ENCODE data around the gene OAT.
A peak's percentile ranks its signal among the peaks of the same experiment; 100 is the strongest.

Gene OAT

DNA sequence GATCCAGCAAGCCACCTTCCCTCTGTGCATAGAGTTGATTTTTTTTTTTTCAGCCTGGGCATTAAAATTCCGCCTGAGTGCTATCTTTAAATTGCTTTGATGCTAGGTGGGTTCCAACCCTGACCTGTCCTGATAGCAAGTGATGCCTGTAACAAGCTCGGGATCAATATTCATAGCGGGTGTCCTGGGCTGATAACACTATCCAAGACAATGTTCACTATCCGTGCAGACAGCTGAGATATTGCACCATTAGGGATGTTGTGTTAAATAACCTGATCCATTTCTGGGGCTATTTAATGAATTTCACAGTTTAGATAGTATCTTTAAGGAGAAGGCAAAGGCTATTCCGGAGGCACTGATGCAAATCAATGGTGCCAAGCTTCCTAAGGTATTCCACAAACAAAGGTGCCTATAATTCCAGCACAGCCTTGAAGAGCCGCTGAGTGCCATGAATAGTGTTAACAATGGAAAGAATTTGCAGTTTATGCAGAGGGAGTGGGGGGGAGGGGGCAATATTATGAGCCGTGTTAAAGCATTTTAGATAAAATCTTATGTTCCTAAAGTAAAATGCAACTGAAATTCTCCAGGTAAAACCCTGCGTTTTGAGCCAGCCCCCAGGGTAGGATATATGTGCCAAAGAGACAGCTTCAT lies 35.4 kb upstream of the OAT start:
- DNase-seq = no peak
- ChIA-PET POLR2A (interaction anchor here (0.6 to 0.7 kb wide), 2 partner anchors 47 to 71 kb away, joined by 5 to 6 read pairs; no protein-coding TSS in a partner anchor), CTCF (no interaction called here)
- Histone ChIP-seq H3K4me1 (ENCODE audit: control extremely low read depth in 1 of 4, control insufficient read depth in 4 of 4, insufficient read depth in 4 of 4, low read length in 3 of 4) (peaks cover 0 to 13% (median 10%) of the 10 kb centered on the region in 4 experiments), H3K36me3 (ENCODE audit: control insufficient read depth in 4 of 4, insufficient read depth in 4 of 4, low read length in 3 of 4) (no peaks in the 10 kb centered on the region), H3K27ac (ENCODE audit: insufficient read depth in 1 of 2, low read depth in 1 of 2, low read length in 2 of 2, poor library complexity in 1 of 2, severe bottlenecking in 2 of 2) (no peak overlapping the region), H3K27me3 (replicated peaks in 2 of 5; ENCODE audit: control insufficient read depth in 4 of 5, insufficient read depth in 5 of 5, low read length in 4 of 5) (peaks cover 10 to 88% (median 46%) of the 10 kb centered on the region in 5 experiments), H3K4me3 (ENCODE audit: control insufficient read depth in 1 of 7, extremely low read depth in 1 of 7, insufficient read depth in 4 of 7, low read depth in 2 of 7, low read length in 6 of 7) (no peak overlapping the region), H3K9me3 (ENCODE audit: control extremely low read depth in 1 of 5, control insufficient read depth in 4 of 5, insufficient read depth in 2 of 5, low read depth in 1 of 5, low read length in 4 of 5) (no peaks in the 10 kb centered on the region)
- 47% methylated on average over 4 of the region's 8 CpGs for WGBS (ENCODE audit: insufficient coverage)

DNA sequence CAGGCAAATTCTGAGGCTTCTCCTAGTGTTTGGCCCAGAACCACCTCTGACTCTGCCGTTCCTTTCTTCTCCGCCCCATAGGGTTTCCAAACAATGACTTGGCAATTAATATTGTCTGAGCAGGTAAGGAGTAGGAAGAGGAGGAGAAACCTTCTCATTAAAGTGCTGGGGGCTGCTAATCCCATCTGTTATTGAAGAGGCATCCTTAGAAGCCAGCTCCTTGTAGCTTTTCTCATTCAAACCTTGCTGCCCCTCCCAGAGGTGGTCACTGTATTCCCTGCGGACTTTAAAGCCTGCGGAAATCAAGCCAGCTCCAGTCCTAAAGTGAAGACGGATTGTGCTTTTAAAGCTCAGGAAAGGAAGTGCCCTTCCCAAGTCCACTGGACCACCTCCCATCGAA lies 32.6 kb upstream of the OAT start:
- POLR2A ChIA-PET = no interaction called here
- DNase-seq = no peak
- Histone ChIP-seq H3K27ac (ENCODE audit: insufficient read depth in 1 of 2, low read depth in 1 of 2, low read length in 2 of 2, poor library complexity in 1 of 2, severe bottlenecking in 2 of 2) (no peak overlapping the region), H3K4me1 (ENCODE audit: control extremely low read depth in 1 of 4, control insufficient read depth in 4 of 4, insufficient read depth in 4 of 4, low read length in 3 of 4) (peaks cover 0 to 33% (median 24%) of the 10 kb centered on the region in 4 experiments), H3K36me3 (ENCODE audit: control insufficient read depth in 4 of 4, insufficient read depth in 4 of 4, low read length in 3 of 4) (no peaks in the 10 kb centered on the region), H3K4me3 (ENCODE audit: control insufficient read depth in 1 of 7, extremely low read depth in 1 of 7, insufficient read depth in 4 of 7, low read depth in 2 of 7, low read length in 6 of 7) (no peak overlapping the region), H3K27me3 (replicated peaks in 2 of 5; ENCODE audit: control insufficient read depth in 4 of 5, insufficient read depth in 5 of 5, low read length in 4 of 5) (peaks cover 13 to 100% (median 65%) of the 10 kb centered on the region in 5 experiments), H3K9me3 (ENCODE audit: control extremely low read depth in 1 of 5, control insufficient read depth in 4 of 5, insufficient read depth in 2 of 5, low read depth in 1 of 5, low read length in 4 of 5) (no peaks in the 10 kb centered on the region)
- CTCF ChIA-PET = interaction anchor here (0.8 to 1.7 kb wide), 2 partner anchors 9 to 14 kb away, joined by 3 to 6 read pairs; no protein-coding TSS in a partner anchor
- 18% methylated on average over 4 of the region's 6 CpGs for WGBS (ENCODE audit: insufficient coverage)

DNA sequence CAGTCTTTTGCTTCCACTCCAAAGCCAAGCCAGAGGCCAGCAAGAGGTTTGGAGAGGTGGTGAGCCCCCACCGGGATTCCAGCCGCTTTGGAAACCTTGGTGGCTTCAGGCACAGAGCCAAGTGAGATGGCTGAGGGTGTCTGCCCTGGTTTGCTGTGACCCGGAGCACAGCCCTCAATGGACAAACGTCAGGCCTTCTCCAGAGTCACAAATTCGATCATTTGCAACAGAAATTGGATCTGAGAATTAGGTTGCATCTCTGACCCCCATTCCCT lies 32.0 kb upstream of the OAT start:
- H3K9me3 ChIP-seq (ENCODE audit: control extremely low read depth in 1 of 5, control insufficient read depth in 4 of 5, insufficient read depth in 2 of 5, low read depth in 1 of 5, low read length in 4 of 5) = no peaks in the 10 kb centered on the region
- peaks cover 0 to 33% (median 24%) of the 10 kb centered on the region in 4 experiments for H3K4me1 ChIP-seq (ENCODE audit: control extremely low read depth in 1 of 4, control insufficient read depth in 4 of 4, insufficient read depth in 4 of 4, low read length in 3 of 4)
- CTCF ChIA-PET = interaction anchor here (0.8 to 2.2 kb wide), 3 partner anchors 9 to 15 kb away, joined by 3 to 6 read pairs (median 6); no protein-coding TSS in a partner anchor
- POLR2A ChIA-PET = no interaction called here
- no peak overlapping the region for H3K27ac ChIP-seq (ENCODE audit: insufficient read depth in 1 of 2, low read depth in 1 of 2, low read length in 2 of 2, poor library complexity in 1 of 2, severe bottlenecking in 2 of 2)
- WGBS (ENCODE audit: insufficient coverage) = 7% methylated on average over 2 of the region's 5 CpGs
- H3K4me3 ChIP-seq (ENCODE audit: control insufficient read depth in 1 of 7, extremely low read depth in 1 of 7, insufficient read depth in 4 of 7, low read depth in 2 of 7, low read length in 6 of 7) = no peak overlapping the region
- H3K27me3 ChIP-seq (replicated peaks in 2 of 5; ENCODE audit: control insufficient read depth in 4 of 5, insufficient read depth in 5 of 5, low read length in 4 of 5) = peaks cover 19 to 100% (median 71%) of the 10 kb centered on the region in 5 experiments
- H3K36me3 ChIP-seq (ENCODE audit: control insufficient read depth in 4 of 4, insufficient read depth in 4 of 4, low read length in 3 of 4) = no peaks in the 10 kb centered on the region
- no peak for DNase-seq

DNA sequence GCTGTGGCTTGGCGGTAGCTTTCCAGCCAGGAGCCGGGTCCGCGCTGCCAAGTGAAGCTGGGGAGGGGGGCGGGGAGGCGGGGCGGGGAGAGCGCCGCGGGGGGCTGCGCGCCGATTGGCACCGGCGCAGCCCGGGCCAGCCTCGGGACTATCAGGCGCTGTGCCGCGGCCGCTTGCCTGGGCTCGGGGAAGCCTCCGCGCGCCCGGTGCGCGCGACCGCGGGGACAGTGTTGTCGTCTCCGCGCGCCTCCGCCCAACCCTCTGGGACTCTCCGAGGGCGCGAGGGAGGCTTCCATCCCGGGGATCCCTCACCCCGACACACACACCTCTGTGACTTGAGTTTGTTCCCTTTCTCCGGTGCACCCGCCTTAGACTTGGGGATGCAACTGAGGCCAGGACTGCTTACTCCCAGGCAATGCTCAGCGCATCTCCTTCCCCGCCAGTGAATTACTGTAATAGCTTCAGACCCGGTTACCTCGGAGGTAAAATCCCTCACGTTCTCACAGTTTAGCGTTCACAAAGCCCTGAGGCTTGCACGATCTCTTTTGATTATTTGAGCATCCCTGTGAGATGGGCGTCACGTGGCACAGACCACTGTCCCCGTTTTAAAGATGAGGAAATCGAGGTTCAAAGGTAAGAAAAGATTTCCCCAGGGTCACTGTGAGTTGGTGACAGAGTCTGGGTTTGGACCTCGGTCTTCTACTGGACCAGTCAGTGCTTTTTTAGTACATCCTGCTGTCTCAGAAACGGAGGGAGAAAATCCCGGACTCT lies 31.5 kb upstream of the OAT start, which contains the start of gene NKX1-2:
TSS of gene NKX1-2 (minus strand) at position 24 of the 771 bp plus-strand sequence. CDS start 92 bp downstream, outside the sequence.
- peaks cover 20 to 98% (median 70%) of the 10 kb centered on the region in 5 experiments for H3K27me3 ChIP-seq (replicated peaks in 2 of 5; ENCODE audit: control insufficient read depth in 4 of 5, insufficient read depth in 5 of 5, low read length in 4 of 5)

DNA sequence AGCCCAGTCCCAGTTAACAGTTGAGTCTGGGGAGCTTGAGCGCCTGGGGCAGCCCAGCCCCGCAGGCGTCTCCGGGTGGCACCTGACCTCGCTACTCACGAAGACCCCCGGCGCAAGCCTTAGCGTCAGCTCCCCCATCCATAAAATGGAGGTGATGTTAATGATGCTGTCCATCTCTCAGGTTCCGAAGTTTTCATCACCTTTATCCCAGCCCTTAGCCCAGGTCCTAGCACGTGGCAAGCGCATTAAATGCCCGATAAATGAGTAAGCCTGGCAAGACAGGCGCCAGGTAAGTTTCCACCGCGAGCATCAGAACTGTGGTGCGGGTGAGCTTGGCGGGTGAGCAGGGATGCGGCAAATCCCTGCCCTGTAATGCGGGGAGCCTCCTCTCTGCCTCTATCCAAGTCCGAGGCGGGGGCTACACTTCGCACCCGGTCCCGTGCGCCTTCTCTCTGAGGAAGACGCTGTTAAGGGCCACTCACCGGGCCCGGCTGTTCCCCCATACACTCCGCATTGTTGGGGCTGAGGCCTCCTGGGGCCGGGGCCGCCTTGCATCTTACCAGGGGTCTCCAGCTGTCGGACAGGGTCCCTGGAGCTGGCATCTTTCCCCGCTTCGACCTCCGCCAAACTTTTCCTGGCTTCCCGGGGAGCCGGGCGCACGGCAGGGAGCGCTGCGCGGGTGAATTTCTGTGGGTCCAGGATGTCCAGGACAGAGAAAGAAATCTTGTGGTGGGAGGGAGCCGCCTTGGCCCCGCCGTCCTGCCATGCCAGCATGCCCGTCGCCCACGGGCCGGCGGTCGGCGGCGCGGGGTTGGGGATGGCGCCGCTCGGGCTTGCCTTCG lies 30.7 kb upstream of the OAT start:
- H3K27me3 ChIP-seq (replicated peaks in 2 of 5; ENCODE audit: control insufficient read depth in 4 of 5, insufficient read depth in 5 of 5, low read length in 4 of 5) = peaks cover 23 to 98% (median 70%) of the 10 kb centered on the region in 5 experiments
- no peaks in the 10 kb centered on the region for H3K36me3 ChIP-seq (ENCODE audit: control insufficient read depth in 4 of 4, insufficient read depth in 4 of 4, low read length in 3 of 4)
- ChIA-PET CTCF (interaction anchor here (1.2 to 2.2 kb wide), 2 partner anchors 11 to 16 kb away, joined by 4 to 6 read pairs; no protein-coding TSS in a partner anchor), POLR2A (interaction anchor here (1.3 kb wide), 1 partner anchor 12 kb away, joined by 3 read pairs; the partner anchor contains the start of gene LHPP)
- peaks cover 0 to 33% (median 24%) of the 10 kb centered on the region in 4 experiments for H3K4me1 ChIP-seq (ENCODE audit: control extremely low read depth in 1 of 4, control insufficient read depth in 4 of 4, insufficient read depth in 4 of 4, low read length in 3 of 4)
- DNase-seq = peak in 1 of 3 donors; percentile 17
- no peak overlapping the region for H3K27ac ChIP-seq (ENCODE audit: insufficient read depth in 1 of 2, low read depth in 1 of 2, low read length in 2 of 2, poor library complexity in 1 of 2, severe bottlenecking in 2 of 2)
- peak overlapping the region in 2 of 7 experiments; percentile 19 to 36 for H3K4me3 ChIP-seq (ENCODE audit: control insufficient read depth in 1 of 7, extremely low read depth in 1 of 7, insufficient read depth in 4 of 7, low read depth in 2 of 7, low read length in 6 of 7)
- 3% methylated on average over 23 of the region's 59 CpGs for WGBS (ENCODE audit: insufficient coverage)
- H3K9me3 ChIP-seq (ENCODE audit: control extremely low read depth in 1 of 5, control insufficient read depth in 4 of 5, insufficient read depth in 2 of 5, low read depth in 1 of 5, low read length in 4 of 5) = no peaks in the 10 kb centered on the region

More for the DNA sequence above, 31.5 kb upstream of the OAT start, which contains the start of gene NKX1-2:
- ChIA-PET POLR2A (no interaction called here), CTCF (interaction anchor here (2.2 kb wide), 1 partner anchor 10 kb away, joined by 6 read pairs; no protein-coding TSS in a partner anchor)
- DNase-seq = peak in 2 of 3 donors; percentile 26 to 35
- 4% methylated on average over 42 of the region's 57 CpGs for WGBS (ENCODE audit: insufficient coverage)
- Histone ChIP-seq H3K27ac (ENCODE audit: insufficient read depth in 1 of 2, low read depth in 1 of 2, low read length in 2 of 2, poor library complexity in 1 of 2, severe bottlenecking in 2 of 2) (no peak within 1 kb of the TSS), H3K4me1 (ENCODE audit: control extremely low read depth in 1 of 4, control insufficient read depth in 4 of 4, insufficient read depth in 4 of 4, low read length in 3 of 4) (peaks cover 0 to 33% (median 24%) of the 10 kb centered on the region in 4 experiments), H3K4me3 (ENCODE audit: control insufficient read depth in 1 of 7, extremely low read depth in 1 of 7, insufficient read depth in 4 of 7, low read depth in 2 of 7, low read length in 6 of 7) (peak within 1 kb of the TSS in 3 of 7 experiments; percentile 19 to 48 (median 36)), H3K9me3 (ENCODE audit: control extremely low read depth in 1 of 5, control insufficient read depth in 4 of 5, insufficient read depth in 2 of 5, low read depth in 1 of 5, low read length in 4 of 5) (no peaks in the 10 kb centered on the region), H3K36me3 (ENCODE audit: control insufficient read depth in 4 of 4, insufficient read depth in 4 of 4, low read length in 3 of 4) (no peaks in the 10 kb centered on the region)

DNA sequence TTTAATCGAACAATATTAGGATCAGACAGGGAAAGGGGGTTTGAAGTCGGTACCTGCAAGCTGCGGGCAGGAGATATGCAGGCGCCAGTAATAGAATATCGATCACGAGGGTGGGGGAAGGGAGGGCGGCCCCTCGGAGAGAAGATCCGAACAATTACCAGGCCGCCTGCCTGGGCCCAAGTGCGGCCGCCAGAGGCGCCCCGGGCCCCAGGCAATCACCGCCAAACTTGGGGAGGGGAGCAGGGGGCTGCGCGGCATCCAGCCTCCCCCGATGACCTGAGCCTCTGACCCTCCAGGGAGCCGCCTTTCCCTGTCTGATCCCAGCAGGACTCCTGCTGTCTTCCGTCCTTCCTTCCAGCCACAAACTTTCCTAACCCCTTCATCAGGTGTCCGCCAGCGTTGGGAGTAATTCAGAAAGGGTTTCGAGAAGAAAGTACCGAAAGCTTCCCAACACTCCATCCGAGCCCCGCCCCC lies 30.0 kb upstream of the OAT start:
- 3% methylated on average over 20 of the region's 26 CpGs for WGBS (ENCODE audit: insufficient coverage)
- peaks cover 0 to 33% (median 24%) of the 10 kb centered on the region in 4 experiments for H3K4me1 ChIP-seq (ENCODE audit: control extremely low read depth in 1 of 4, control insufficient read depth in 4 of 4, insufficient read depth in 4 of 4, low read length in 3 of 4)
- H3K27ac ChIP-seq (ENCODE audit: insufficient read depth in 1 of 2, low read depth in 1 of 2, low read length in 2 of 2, poor library complexity in 1 of 2, severe bottlenecking in 2 of 2) = no peak overlapping the region
- H3K9me3 ChIP-seq (ENCODE audit: control extremely low read depth in 1 of 5, control insufficient read depth in 4 of 5, insufficient read depth in 2 of 5, low read depth in 1 of 5, low read length in 4 of 5) = no peaks in the 10 kb centered on the region
- H3K4me3 ChIP-seq (ENCODE audit: control insufficient read depth in 1 of 7, extremely low read depth in 1 of 7, insufficient read depth in 4 of 7, low read depth in 2 of 7, low read length in 6 of 7) = no peak overlapping the region
- H3K27me3 ChIP-seq (replicated peaks in 2 of 5; ENCODE audit: control insufficient read depth in 4 of 5, insufficient read depth in 5 of 5, low read length in 4 of 5) = peaks cover 23 to 98% (median 63%) of the 10 kb centered on the region in 5 experiments
- POLR2A ChIA-PET = interaction anchor here (1.3 kb wide), 1 partner anchor 13 kb away, joined by 3 read pairs; the partner anchor contains the start of gene LHPP
- H3K36me3 ChIP-seq (ENCODE audit: control insufficient read depth in 4 of 4, insufficient read depth in 4 of 4, low read length in 3 of 4) = no peaks in the 10 kb centered on the region
- CTCF ChIA-PET = interaction anchor here (1.2 to 2.2 kb wide), 2 partner anchors 11 to 17 kb away, joined by 4 to 6 read pairs; no protein-coding TSS in a partner anchor
- no peak for DNase-seq

Data from common myeloid progenitor, CD34-positive (primary cell).